ENCODE data around the gene HELT.
"Not testable (repeated sequence)": the region's sequence is repeated elsewhere in the genome, so short reads cannot be mapped to it uniquely, and the experiment has no call there.

HELT gene, protein sequence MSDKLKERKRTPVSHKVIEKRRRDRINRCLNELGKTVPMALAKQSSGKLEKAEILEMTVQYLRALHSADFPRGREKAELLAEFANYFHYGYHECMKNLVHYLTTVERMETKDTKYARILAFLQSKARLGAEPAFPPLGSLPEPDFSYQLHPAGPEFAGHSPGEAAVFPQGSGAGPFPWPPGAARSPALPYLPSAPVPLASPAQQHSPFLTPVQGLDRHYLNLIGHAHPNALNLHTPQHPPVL

DNA sequence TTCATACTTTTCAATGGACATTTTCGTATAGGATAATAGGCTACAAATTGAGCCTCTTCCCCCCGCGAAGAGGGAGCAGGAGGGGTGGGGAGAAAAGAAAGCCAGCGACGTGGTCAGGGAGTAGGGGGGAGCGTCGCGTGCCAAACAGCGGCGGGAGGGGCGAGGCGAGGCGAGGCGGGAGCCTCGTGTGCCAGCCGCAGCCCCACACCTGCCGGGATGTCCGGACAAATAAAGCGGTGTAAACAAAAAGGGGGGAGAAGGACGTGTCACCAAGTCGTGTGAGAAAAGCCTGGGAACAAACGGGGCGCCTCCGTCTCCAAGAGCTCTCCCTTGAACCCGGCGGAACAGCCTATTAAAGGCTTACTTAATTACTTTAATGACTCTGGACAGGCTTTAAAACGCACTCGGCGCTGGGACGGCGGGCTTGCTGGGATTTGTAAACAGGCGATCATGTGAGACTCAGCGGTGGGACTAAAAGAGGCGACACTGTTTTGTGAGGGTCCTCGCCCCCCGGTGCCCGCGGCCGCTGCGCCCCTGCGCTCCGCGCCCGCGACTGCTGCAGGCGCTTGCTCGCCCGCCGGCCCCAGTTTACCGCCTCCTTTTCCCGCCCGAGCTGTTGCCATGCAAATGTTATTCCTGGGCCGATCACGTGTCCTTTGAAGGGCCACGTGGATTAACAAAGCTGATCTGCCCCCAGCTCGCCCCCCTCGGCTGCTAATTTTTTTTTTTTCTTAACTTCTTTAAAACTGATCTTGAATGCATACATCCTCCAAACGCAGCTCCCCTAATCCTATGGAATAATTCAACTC, at the start of gene HELT:
Gene HELT, plus strand, starts transcription at position 527 of the 809 bp plus-strand sequence. CDS start 439 bp downstream, outside the sequence.
- no peak for FAIRE-seq

DNA sequence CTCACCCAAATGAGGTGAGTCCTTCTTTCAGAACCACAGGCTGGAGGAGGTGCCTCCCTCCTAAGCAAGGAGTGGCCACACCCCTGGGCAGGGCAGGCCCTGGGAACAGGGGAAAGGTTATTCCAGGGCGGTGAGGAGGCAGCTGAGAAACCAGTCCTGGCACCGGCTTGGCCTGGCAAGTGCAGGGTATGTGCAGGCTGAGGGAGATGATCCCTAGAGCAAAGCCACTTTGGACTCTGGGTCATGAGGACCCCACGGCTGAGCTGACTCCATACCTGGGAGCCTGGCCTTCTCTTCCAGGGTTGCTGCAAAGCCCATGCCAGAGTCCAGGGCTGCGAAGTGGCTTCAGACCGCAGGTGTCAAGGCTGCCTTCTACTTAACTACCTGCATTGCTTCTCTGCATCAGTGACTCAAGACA, 49.5 kb upstream of the HELT start:
- DNase-seq (ENCODE audit: insufficient read length, low spot score), result no peak
- FAIRE-seq, result no peak

More for the DNA sequence above, at the start of gene HELT:
- no peak for DNase-seq (ENCODE audit: insufficient read length, low spot score)

DNA sequence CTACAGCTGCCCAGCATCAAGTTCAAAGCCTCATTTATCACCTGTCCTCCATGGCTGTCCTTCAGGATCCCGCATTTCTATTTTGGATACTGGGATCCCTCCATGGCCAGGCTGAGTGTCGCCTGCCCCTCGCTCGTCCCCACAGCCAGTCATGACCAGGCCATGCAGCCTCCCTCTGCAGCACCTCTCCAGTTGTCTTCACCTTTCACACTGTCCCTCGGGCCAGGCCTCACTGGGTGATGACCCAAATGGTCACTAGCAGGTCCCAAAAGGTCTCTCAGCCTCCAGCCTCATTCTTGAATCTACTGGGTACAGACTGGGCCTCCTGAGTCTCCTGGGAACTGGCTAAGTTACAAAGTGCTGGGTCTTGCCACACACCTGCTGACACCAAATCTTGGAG, 48.7 kb upstream of the HELT start:
- FAIRE-seq (no peak), DNase-seq (ENCODE audit: insufficient read length, low spot score) (no peak)

DNA sequence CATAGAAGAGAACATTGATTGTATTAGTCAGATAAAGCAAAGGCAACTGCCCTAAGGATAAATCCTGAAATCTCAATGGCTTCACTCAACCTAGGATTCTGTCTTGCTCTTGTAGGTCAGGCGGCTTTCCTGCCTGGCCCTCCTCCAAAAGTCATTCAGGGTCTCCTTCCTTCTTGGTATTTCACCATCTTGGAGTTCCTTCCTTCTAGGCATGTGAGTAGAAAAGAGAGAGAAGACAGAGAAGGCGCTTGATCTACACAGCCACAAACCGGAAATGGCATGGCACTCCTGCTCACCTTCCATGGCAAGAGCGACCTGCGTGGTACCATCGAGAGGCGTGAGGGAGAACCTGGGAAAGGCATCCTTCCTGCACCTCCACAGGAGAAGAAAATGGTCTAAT, 45.3 kb upstream of the HELT start:
- DNase-seq (ENCODE audit: insufficient read length, low spot score) (no peak), FAIRE-seq (no peak)

DNA sequence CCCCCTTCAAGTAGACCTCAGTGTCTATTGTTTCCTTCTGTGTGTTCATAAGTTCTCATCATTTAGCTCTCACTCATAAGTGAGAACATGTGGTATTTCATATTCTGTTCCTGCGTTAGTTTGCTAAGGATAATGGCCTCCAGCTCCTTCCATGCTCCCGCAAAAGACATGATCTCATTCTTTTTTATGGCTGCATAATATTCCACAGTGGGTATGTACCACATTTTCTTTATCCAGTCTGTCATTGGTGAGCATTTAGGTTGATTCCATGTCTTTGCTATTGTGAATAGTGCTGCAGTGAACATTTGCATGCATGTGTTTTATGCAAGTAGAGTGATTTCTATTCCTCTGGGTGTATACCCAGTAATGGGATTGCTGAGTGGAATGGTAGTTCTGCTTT, 41.9 kb upstream of the HELT start:
- not testable (repeated sequence) for DNase-seq (ENCODE audit: insufficient read length, low spot score); FAIRE-seq

DNA sequence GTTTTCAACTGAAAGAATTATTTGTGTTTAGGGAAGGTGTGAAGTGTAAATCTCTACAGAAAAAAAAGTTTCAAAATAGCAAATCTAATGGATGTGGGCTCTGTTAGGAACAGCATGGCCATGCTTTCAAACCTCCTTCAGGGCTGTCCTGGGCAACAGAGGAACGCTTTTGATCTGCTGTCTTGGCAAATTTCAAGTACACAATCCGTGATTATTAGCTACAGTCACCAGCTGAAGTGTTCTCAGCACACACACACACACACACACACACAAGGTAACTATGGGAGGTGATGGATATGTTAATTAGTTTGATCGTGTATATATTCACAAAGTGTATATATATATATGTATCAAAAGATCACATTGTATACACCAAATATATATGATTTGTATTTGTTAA, 40.5 kb upstream of the HELT start:
- FAIRE-seq, result no peak
- no peak for DNase-seq (ENCODE audit: insufficient read length, low spot score)

DNA sequence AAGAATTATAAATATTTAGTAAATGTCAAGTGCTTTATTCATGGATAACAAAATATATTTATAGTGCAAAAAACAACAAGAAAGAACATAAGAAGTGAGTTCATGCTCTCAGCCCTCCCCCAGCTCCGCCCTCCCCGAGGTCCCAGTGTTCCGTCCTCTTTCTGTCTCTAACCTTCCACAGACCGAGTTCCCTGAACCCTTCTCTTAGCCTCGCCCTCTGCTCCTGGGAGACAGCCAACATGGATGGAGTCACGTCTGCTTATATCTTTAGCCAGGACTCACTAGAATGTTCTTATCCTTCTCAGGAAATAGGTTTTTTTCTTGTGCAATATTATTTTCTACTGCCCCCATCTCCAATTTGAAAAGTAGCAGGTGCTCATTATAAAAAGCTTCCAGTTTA, 40.1 kb upstream of the HELT start:
- DNase-seq (ENCODE audit: insufficient read length, low spot score) (no peak), FAIRE-seq (no peak)

DNA sequence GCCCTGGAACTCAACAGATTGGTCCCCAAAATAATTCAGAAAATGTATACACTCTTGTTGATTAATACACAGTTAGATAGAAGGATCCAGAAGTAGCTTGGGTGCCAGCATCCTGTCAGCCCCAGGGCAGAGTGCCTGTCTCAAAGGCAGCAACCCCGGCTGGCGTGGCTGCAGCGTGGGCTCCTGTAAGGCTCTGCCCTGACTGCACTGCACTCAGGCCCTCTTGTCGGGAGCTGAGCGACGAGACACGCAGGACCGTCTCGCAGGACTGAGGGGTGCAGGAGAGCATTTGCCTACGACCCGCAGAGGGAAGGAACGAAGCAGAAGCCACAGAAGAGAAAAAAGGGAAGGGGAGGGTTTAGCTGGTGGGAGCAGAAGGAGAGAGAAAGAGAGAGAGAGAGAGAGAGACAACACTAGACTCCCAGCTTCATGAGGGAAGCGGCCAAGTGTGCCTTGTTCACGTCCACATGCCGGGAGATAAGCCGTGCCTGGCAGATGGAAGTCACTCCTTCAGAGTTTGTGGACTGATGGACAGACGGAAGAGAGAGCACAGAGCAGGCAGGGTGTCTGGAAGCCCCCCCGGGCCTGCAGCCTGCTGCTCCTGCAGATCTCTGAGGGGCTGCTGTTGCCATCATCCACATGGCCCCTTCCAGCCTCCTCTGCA, 38.7 kb upstream of the HELT start:
- FAIRE-seq (no peak), DNase-seq (ENCODE audit: insufficient read length, low spot score) (no peak)

DNA sequence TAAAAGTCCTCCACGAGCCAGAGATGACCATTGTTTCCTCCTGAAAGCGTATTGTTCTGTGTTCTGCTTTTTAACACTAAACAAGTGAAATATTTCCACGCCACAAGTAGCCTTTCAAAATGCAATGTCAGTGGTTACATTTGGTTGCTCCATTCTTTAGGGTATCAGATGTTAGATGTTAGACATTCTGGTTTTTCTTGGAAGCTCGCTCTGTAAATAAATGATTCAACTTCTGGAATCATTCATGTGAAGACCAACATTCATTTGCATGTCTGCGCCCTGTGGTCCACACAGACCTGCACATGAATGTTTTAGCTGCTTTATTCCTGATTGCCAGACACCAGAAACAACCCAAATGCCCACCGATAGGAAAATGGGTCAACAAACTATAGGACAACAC, 38.0 kb upstream of the HELT start:
- FAIRE-seq (no peak), DNase-seq (ENCODE audit: insufficient read length, low spot score) (no peak)

DNA sequence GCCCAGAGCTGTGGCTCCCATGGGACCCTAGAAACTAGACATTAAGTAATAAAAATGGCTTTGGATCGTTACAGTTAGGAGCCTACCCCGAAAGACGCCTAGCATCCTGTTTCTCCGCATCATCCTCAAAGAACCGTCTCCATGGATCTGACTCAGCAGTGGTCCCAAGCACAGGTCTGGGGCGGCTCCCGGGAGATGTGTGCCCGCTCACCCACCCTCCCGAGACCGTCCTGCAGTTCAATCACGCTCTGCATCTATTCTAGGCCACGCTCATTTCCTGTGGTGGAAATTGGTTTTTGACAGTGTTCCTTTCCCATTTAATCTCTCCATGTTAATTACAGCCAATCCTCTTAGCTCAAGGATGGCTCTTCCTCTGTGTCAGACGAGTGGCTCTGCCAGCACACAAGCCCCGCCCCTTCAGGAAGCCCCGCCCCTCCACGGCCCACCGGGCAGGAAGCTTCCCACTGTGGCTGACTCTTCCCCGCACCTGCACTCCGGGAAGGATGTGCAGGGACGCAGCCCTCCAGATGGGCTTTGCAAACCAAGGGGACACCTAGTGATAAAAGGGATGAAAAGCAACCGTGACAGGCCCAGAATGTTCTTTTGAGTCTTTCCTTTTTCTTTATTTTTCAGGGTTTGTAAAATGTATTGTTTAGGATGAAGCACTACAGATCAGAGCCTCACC, 34.5 kb upstream of the HELT start:
- FAIRE-seq, result peak; percentile 98
- peak; percentile 83 for DNase-seq (ENCODE audit: insufficient read length, low spot score)

DNA sequence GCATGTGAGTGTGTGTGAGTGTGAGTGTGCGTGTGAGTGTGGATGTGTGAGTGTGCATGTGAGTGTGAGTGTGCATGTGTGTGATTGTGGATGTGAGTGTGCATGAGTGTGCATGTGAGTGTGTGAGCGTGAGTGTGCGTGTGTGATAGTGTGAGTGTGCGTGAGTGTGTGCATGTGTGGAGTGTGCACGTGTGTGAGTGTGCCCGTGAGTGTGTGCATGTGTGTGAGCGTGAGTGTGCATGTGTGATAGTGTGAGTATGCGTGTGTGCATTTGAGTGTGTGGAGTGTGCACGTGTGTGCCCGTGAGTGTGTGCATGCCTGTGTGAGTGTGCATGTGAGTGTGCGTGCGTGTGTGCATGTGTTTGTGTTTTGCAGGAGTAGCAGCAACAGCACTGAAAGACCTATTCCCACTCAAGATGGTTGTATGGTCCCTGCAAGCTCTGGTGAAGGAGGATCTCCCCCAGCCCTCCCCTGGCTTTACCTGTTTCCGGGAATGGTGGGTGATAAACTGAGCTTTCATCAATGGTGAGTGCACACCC, 30.7 kb upstream of the HELT start:
- DNase-seq (ENCODE audit: insufficient read length, low spot score) (no peak), FAIRE-seq (no peak)

DNA sequence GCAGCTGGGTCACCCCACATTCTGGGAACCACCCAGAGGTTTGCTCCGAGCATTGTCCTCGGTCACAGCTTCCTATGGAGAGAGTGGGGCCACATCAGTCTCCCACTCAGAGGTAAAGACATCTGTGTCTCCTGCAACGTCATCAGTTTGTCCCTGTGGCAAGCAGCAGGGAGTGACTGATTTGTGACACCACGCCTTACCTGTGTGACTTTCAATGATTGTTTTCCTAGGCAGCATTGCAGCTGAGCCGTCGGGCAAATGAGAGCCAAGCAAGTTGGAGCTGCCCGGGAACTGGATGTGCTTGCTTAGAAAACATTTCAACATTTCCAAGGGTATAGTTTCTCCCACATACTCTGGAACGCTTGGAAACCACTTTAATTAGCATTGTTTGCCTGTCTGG, 29.7 kb upstream of the HELT start:
- no peak for DNase-seq (ENCODE audit: insufficient read length, low spot score)
- no peak for FAIRE-seq

DNA sequence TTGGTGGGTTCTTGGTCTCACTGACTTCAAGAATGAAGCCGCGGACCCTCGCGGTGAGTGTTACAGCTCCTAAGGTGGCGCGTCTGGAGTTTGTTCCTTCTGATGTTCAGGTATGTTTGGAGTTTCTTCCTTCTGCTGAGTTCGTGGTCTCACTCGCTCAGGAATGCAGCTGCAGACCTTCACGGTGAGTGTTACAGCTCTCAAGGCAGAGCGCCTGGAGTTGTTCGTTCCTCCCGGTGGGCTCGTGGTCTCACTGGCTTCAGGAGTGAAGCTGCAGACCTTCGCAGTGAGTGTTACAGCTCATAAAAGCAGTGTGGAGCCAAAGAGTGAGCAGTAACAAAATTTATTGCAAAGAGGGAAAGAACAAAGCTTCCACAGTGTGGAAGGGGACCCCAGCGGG, 29.0 kb upstream of the HELT start:
- FAIRE-seq; DNase-seq (ENCODE audit: insufficient read length, low spot score): not testable (repeated sequence)

DNA sequence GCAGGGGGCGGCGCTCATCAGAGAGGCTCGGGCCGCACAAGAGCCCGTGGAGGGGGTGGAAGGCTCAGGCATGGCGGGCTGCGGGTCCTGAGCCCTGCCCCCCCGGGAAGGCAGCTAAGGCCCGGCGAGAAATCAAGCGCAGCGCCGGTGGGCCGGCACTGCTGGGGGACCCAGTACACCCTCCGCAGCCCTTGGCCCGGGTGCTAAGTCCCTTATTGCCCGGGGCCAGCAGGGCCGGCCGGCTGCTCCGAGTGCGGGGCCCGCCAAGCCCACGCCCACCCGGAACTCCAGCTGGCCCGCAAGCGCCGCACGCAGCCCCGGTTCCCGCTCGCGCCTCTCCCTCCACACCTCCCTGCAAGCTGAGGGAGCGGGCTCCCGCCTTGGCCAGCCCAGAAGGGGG, 28.2 kb upstream of the HELT start:
- not testable (repeated sequence) for FAIRE-seq; DNase-seq (ENCODE audit: insufficient read length, low spot score)

DNA sequence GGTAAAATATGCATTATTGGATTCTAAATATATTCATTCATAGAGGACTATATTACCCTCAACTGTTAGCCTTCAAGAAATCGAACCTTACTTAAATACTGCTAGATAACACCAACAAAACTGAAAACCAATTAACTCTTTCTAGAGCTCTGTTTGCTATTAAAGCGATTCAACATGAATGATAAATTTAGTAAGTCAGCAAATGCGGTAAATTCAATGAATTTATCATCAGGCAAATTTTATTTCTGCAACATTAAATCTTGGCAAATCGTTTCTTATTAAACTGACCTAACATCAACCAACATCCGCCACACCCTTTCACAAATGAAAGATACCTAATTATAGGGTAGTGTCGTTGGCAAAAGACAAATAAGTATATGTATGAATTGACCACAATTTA, 26.4 kb upstream of the HELT start:
- no peak for DNase-seq (ENCODE audit: insufficient read length, low spot score)
- FAIRE-seq, result no peak

DNA sequence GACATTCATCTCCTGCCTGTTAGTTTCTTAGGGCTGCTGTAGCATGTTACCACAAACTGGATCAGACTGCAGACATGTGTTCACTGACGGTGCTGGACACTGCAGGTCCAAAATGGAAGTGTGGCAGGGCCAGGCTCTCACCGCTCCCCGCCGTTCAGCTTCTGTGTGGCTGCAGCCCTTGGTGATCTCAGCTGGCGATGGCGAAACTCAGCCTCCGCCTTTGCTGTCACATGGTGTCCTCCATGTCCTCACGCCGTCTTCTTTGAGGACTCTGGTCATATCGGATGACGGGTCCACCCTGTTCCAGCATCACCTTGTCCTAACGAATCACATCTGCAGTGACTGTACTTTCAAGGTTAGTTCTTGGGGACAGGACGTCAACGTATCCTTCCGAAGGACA, 25.9 kb upstream of the HELT start:
- DNase-seq (ENCODE audit: insufficient read length, low spot score), result no peak
- FAIRE-seq, result no peak

DNA sequence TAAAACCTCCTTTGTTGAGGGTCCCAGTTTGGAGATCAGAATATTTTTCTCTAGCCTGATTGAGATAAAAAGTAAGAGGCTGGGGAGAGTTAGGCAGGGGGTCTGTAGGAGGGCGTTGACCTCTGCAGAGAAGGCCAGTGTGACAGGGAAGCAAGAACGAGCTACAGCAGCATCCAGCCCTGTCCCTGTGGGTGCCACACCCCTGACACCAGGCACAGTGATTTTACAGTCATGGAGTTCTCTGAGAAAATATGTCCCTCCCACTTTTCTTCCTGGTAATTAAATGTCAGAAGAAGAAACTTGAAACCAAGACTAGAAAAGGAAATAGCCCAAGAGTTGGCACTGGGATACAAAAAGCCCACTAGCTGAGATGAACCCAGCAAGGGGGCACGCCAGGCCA, 25.0 kb upstream of the HELT start:
- DNase-seq (ENCODE audit: insufficient read length, low spot score) (no peak), FAIRE-seq (no peak)

DNA sequence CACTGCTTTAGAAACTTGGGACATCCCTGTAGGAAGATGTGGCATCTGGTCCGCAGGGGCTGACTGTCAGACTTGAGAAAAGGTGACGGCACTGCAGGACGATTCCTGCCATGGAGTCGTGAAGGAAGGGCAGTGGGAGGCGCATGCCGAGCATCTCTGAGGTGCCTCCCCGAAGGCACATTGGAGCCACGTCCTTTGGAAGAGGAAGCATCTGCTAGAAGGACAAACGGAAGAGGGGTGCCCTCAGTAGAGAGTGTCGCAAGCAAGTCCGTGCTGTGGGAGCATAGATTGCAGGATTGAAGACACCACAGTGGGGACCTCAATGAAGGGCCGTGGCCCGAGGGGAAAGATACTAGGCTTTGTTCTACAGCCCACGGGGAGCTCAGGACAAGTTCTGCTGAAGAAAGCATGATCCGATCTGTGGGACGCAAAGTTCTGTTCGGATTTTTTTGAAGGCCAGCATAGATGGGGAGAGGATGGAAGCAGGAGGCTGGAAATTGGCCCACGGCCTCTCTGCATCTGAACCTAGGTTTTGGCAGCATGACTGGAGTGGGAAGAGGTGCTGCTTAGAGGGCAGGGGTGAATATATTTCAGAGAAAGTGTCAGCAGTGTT, 24.2 kb upstream of the HELT start:
- no peak for DNase-seq (ENCODE audit: insufficient read length, low spot score)
- no peak for FAIRE-seq

DNA sequence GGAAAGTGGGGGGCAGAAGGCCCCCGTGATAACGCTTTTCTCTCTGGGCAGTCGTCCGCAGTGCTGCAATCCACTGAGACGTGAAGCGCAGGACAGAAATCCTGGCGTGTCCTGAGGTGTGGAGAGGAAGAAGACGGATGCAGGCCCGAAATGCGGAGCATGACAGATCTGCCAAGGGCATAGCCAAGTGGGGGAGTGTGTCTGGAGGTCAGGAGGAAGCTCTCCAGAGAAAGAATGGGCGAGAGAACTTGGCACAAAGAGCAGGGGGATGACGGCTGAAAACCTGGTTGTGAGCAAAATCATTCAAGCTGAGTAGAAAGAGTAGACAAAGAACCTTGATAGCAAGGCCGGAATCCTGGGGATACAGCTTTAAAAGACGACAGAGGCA, 23.7 kb upstream of the HELT start:
- DNase-seq (ENCODE audit: insufficient read length, low spot score), result no peak
- FAIRE-seq, result no peak

DNA sequence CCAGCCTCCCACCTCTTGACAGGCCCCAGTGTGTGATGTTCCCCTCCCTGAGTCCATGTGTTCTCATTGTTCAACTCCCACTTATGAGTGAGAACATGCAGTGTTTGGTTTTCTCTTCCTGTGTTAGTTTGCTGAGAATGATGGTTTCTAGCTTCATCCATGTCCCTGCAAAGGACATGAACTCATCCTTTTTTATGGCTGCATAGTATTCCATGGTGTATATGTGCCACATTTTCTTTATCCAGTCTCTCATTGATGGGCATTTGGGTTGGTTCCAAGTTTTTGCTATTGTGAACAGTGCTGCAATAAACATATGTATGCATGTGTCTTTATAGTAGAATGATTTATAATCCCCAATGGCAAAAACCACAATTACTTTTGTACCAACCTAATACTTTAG, 20.6 kb upstream of the HELT start:
- not testable (repeated sequence) for FAIRE-seq; DNase-seq (ENCODE audit: insufficient read length, low spot score)

Data from GM19239 (cell line).